Midbrain (tissue), 1 donor: ENCODE measurements around the gene XRCC4.

Experiments used
- DNase-seq: peaks from one replicate; lab custom pipeline; 2025; lab: John Stamatoyannopoulos, UW

XRCC4 gene

DNA sequence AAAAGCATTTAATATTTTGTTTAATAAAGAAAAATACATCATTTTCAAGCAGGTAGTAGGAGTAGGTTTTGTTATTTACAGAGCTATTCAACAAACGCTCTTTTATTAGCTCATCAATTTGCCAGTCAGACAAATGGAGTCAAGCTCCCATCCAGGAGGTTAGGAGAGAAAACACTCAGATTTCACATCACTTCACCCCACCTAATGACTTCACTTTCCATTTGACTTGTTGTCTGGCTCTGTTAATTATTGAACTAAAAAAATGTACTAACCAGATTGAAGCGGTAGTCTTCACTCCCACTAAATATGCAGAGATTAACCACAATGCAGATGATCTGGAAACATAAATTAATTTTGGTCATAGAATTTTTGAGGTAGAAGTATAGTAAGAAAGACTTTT, 200.6 kb downstream of the XRCC4 start:
- DNase-seq, result no peak

GRCh38 chr5:83281176-83281575, 203.8 kb downstream of the XRCC4 start:
- DNase-seq, result no peak

DNA sequence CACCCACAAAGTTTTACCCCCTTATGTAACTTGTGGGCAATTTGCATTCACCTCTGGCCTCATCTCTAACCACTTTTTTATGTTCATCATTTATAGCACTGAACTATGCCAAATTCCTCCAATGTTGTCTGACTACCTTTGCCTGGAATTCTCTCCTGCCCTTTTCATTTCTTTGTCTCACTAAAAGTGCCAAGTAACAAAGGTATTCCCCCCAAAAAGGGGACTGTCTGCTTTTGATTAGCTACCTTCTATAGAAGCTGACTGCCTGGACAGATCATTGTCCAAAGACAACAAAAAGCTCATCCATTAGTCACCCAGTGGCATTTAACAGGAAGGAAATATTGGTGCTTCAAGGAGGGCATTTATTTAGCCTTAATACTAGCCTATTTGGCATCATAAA, 204.3 kb downstream of the XRCC4 start:
- DNase-seq, result no peak

DNA sequence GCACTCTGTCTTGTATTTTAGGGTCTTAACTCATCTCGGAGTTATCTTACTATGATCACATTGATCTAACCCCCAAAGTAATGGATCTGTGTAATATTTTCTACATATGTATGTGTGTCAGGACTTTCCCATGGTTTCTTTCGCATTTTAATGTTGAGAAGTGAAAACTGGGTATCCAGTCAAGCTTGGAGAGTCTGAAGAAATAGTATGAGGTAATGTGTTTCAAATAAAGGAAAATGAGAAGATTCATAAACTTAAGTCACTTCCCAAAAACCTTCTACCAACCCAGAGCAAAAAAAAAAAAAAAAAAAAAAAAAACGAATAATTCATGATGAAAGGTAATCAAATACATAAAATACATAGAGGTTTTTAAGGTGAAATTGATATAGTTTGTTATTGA, 206.4 kb downstream of the XRCC4 start:
- DNase-seq, result no peak

- no peak for DNase-seq
Observed at GRCh38 chr5:83285661-83286398, 208.5 kb downstream of the XRCC4 start.

DNA sequence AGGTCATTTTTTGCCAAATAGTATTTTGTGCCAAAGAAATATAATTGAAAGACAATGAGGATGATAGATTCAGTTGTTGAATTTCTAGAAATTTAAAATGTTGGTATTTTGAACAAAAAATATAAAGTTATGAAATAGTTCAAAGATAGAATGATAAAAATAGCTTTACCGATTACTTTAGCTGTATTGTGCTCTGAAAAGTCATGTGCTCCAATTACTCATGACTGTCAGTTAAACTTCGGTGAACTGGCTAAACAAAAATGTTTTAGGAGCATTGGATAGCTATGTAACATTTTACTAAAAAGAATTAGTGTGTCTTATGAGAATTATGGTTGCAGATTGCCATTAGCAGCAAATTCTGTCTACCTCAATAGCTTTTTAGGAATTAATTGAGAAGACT, 216.9 kb downstream of the XRCC4 start:
- no peak for DNase-seq

DNA sequence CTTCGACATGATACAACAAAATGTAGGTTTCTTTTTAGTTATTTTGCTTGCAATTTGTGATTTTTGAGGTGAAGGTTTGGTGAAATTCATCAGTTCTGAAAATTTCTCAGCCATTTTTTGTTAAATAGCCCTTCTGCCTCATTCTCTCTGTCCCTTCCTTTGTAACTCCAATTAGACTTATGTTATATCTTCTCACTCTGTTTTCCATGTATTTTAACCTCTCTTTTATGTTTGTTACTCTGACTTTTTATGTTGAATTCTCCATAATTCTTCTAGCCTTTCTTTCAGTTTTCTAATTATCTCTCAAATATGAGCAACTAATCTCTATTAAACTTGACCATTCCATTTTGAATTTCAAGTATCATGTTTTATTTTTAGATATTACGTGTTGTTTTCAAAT, 222.0 kb downstream of the XRCC4 start:
- no peak for DNase-seq

- peak; percentile 10 for DNase-seq
Observed at GRCh38 chr5:83306572-83307241, 229.4 kb downstream of the XRCC4 start.

DNA sequence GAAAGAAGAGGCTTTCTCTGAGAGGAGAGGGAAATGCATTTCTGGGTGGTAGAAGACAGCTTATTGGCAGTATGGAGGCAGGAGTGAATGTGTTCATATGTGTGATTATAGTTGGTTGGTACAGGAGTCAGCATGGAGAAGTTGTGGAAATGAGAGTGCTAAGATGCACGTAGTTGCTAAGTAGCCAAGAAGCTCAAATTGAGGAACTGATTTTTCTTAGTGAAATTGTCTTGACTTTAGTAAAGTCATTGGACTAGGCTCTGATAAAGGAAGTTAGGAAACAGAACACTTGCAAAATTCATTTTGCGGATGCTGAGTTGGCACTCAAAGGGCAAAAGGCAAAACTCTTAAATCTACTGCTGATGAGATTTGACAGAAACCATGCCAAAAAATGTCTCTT, 235.3 kb downstream of the XRCC4 start:
- peak; percentile 28 for DNase-seq

- no peak for DNase-seq
Observed at GRCh38 chr5:83313436-83313835, 236.1 kb downstream of the XRCC4 start.

GRCh38 chr5:83321483-83322055, 244.2 kb downstream of the XRCC4 start:
- DNase-seq, result no peak

DNA sequence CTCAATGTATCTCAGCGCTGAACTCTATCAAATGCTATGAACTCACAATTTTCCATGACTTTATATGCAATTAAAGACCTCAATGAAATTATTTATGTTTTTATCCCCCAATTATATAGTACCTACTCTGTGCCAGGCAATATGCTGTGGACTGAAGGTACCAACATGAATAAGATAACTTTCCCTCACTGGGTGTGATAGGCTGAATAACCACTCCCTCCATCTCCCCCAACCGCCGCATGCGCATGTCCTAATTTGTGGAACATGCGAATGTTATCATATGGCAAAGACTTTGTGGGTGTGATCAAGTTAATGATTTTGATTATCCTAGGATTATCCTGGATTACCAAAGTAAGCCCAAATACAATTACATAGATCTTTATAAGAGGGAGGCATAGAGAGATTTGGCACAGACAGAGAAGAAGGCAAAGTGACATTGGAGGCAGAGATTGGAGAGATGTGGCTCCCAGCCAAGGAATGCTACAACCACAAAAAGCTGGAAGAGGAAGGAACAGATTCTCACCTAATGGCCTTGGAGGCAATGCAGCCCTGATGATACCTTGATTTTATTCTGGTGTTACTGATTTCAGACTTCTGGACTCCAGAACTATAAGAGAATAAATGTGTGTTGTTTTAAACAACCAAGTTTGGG, 245.1 kb downstream of the XRCC4 start:
- no peak for DNase-seq

GRCh38 chr5:83323557-83324180, 246.3 kb downstream of the XRCC4 start:
- DNase-seq, result no peak

DNA sequence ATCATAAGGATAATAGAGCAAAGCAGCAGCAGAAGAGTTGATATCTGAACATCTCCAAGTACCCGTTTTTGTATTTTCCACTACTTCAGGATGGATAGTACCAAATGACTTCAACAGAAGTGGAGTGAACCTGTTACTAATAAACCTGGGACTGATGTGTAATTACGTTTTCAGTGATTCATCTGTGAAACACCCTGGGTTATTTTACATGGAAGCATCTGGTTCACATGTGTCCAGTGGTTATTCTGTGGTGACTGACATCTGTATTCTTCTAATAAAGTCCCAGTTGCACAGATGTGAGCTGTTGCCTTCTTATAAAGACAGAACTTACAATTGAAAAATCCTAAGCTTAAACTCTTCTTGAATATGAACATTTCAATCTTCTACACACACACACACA, 254.5 kb downstream of the XRCC4 start:
- DNase-seq, result no peak

- DNase-seq, result no peak
Observed at GRCh38 chr5:83337453-83338035, 260.2 kb downstream of the XRCC4 start.

DNA sequence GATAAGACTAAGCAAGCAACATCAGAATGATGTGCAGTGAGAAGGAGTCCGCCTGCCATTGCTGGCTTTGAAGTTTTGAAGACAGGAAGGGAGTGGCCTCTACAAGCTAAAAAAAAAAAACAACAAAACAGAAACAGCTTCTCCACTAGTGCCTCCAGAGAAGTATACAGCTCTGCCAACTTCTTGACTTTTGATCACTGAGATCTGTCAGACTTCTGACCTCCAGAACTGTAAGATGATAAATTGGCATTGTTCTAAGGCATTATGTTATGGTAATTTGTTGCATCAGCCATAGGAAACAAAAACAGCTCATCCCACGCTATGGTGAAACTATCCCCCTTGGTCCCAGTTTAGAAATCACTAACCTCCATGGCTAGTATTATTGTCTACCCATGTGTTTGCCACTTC, 263.2 kb downstream of the XRCC4 start:
- DNase-seq, result no peak

GRCh38 chr5:83341815-83342334, 264.5 kb downstream of the XRCC4 start:
- DNase-seq, result no peak

DNA sequence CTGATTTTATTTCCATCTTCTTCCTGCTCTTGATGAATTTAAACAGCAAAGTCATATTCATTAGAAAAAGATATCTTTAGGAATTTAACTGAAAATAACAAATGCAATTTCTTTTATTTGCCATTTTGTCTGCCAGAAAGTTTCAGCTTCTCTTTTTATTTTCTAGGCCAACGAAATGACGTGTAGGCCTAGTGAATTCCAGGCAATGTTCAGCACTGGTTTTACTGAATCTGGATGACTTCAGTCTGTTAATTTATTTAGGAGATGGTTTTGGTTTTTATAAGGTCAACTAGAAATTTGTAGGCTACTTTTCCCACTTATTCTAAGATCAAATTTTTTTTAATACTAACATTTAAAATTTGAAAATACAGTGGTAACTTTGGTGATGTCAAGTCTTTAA, 265.1 kb downstream of the XRCC4 start:
- DNase-seq, result no peak

DNA sequence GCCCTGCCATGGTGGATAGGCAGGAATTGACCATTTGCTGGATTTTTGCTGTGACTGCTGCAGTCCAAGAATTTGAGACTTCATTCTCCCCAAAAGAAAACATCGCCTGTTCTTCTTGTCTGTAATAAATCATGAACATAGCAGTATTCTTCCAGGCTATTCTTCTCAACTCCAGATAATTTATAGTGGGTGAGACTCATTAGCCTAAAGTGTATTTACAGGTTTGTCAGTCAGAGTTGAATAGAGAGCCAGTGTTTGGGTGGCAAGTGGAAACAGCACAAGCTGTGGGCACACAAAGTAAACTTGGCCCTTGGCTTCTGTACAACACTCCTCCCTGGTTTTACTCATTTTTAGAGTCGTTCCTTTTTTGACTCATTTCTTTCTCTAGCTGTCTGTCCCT, 266.0 kb downstream of the XRCC4 start:
- DNase-seq, result no peak

- DNase-seq, result no peak
Observed at GRCh38 chr5:83345423-83345822, 268.1 kb downstream of the XRCC4 start.

- no peak for DNase-seq
Observed at GRCh38 chr5:83348281-83348780, 271.0 kb downstream of the XRCC4 start.

- no peak for DNase-seq
Observed at GRCh38 chr5:83353231-83353630, 275.9 kb downstream of the XRCC4 start.
